ENCODE data around the gene FRMD3. TPM values are rescaled to one million over a fixed set of nuclear protein-coding genes. Genes with fewer than 3 reads are reported as not detected.

FRMD3 gene
- total RNA-seq, 1 donor from 2014 or later, result 1.9 TPM

DNA sequence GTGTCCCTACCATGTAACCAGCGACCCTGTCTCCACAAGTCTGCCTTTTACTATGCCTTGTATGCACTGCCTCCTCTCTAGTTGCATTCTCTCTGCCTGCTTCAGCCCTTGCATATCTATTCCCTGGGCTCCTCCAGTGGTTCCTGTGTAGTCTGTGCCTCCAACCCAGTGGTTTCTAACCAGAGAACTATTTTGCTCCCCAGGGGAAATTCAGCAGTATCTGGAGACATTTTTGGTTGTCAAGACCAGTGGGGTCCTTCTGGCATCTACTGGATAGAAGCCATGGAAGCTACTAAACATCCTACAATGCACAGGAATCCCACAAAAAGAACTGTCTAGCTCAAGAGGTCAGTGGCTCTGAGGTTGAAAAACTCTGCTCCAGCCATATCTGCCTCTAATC lies 251.2 kb downstream of the FRMD3 start:
- H2AFZ ChIP-seq (replicated peaks), result no peak overlapping the region
- DNase-seq (ENCODE audit: low spot score), result no peak
- H3K27ac ChIP-seq, result no peak overlapping the region
- H3K79me2 ChIP-seq (ENCODE audit: low read depth), result no peaks in the 10 kb centered on the region
- no peaks in the 10 kb centered on the region for H3K9me3 ChIP-seq (ENCODE audit: low read depth)
- H3K27ac Mint-ChIP-seq, result no peak overlapping the region
- H3K9ac ChIP-seq, result no peak overlapping the region
- no peaks in the 10 kb centered on the region for H3K36me3 ChIP-seq
- H3F3A ChIP-seq (ENCODE audit: low read depth), result no peaks in the 10 kb centered on the region
- H3K27me3 ChIP-seq, result no peaks in the 10 kb centered on the region
- H3K4me3 Mint-ChIP-seq, result no peak overlapping the region
- no peak overlapping the region for H3K4me3 ChIP-seq
- no peaks in the 10 kb centered on the region for H3K36me3 Mint-ChIP-seq
- TF ChIP-seq EZH2 (IDR thresholded peaks at IDR 0.05) (no peak), CTCF (IDR thresholded peaks at IDR 0.05) (no peak), EZH2phosphoT487 (IDR thresholded peaks at IDR 0.05) (no peak)
- H3K4me1 ChIP-seq, result no peaks in the 10 kb centered on the region
- H4K20me1 ChIP-seq (ENCODE audit: low read depth), result no peaks in the 10 kb centered on the region
- no peak overlapping the region for H3K4me2 ChIP-seq
- H3K9me3 Mint-ChIP-seq, result no peaks in the 10 kb centered on the region
- H3K27me3 Mint-ChIP-seq (ENCODE audit: insufficient read depth, low read depth), result no peaks in the 10 kb centered on the region
- H3K4me1 Mint-ChIP-seq, result peaks cover 5% of the 10 kb centered on the region

DNA sequence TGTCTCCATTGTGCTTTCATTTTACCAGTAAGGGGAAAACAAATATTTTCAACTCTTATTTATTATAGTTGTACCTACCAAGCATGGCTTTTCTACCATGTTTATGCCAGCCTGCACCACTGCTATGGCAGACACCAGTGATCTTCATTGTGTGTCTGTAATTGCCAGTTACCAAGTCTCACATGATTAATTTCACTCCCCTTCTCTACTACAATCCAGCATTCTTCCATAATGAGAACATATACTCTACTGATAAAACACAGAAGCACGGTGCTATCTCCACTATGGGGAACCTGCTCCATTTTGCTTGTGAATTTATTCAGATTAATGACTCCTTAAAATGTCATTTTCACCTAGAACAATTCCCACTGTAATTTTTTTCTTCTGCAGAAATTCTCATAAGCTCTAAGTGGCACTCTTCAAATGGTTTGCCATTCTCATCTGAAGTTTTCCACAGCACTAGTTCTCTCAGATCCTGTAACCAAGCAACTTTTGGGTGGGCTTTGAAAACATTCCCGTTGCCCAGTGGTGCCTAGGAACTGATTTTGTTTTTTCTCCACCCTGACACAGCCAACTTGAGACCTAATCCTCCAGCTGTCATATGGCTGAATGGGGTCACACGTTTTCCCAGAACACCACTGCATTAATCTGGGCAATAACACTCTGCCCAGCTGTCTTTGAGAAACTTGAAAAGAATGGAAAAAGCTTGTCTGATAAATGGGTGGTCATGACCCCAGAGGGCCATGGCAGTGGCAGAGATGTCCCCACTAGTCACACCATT lies 252.6 kb downstream of the FRMD3 start:
- H3K36me3 ChIP-seq, result no peaks in the 10 kb centered on the region
- H3K9me3 ChIP-seq (ENCODE audit: low read depth), result no peaks in the 10 kb centered on the region
- DNase-seq (ENCODE audit: low spot score), result no peak
- H3K4me2 ChIP-seq, result no peak overlapping the region
- H3K27me3 Mint-ChIP-seq (ENCODE audit: insufficient read depth, low read depth), result no peaks in the 10 kb centered on the region
- H3K36me3 Mint-ChIP-seq, result no peaks in the 10 kb centered on the region
- H3K4me3 Mint-ChIP-seq, result no peak overlapping the region
- H3K4me3 ChIP-seq, result no peak overlapping the region
- H3K27me3 ChIP-seq, result no peaks in the 10 kb centered on the region
- H3K27ac Mint-ChIP-seq, result no peak overlapping the region
- H3K27ac ChIP-seq, result no peak overlapping the region
- no peaks in the 10 kb centered on the region for H3K9me3 Mint-ChIP-seq
- H3K9ac ChIP-seq, result no peak overlapping the region
- no peak overlapping the region for H2AFZ ChIP-seq (replicated peaks)
- H4K20me1 ChIP-seq (ENCODE audit: low read depth), result no peaks in the 10 kb centered on the region
- no peak for TF ChIP-seq EZH2 (IDR thresholded peaks at IDR 0.05)
- no peak for TF ChIP-seq CTCF (IDR thresholded peaks at IDR 0.05)
- TF ChIP-seq EZH2phosphoT487 (IDR thresholded peaks at IDR 0.05), result no peak
- H3K4me1 ChIP-seq, result no peaks in the 10 kb centered on the region
- peaks cover 8% of the 10 kb centered on the region for H3K4me1 Mint-ChIP-seq
- no peaks in the 10 kb centered on the region for H3F3A ChIP-seq (ENCODE audit: low read depth)
- H3K79me2 ChIP-seq (ENCODE audit: low read depth), result no peaks in the 10 kb centered on the region

DNA sequence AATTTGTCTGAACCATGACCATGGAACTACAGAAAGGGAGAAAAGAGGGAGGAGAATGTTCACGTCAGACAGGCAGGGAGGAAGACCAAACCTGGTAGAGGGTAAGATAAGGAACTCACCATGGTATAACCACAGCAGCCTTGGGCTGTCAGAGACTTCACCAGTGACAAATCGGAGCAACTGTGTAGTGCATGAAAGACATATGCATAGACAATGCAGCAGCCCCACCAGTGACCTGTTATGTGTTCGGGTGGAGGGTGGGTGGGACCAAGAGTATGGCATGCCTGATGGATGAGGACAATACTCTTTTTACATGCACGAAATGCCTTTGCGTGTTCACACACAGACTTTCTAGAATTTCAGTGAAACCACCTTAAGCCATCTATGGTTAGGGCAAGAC lies 253.5 kb downstream of the FRMD3 start:
- Mint-ChIP-seq H3K27ac (no peak overlapping the region), H3K4me3 (no peak overlapping the region), H3K27me3 (ENCODE audit: insufficient read depth, low read depth) (no peaks in the 10 kb centered on the region), H3K4me1 (peaks cover 8% of the 10 kb centered on the region), H3K36me3 (no peaks in the 10 kb centered on the region), H3K9me3 (no peaks in the 10 kb centered on the region)
- no peak overlapping the region for H3K9ac ChIP-seq
- no peak overlapping the region for H2AFZ ChIP-seq (replicated peaks)
- no peaks in the 10 kb centered on the region for H3K36me3 ChIP-seq
- DNase-seq (ENCODE audit: low spot score), result no peak
- TF ChIP-seq EZH2phosphoT487 (IDR thresholded peaks at IDR 0.05), result no peak
- TF ChIP-seq EZH2 (IDR thresholded peaks at IDR 0.05), result no peak
- TF ChIP-seq CTCF (IDR thresholded peaks at IDR 0.05), result no peak
- H3K79me2 ChIP-seq (ENCODE audit: low read depth), result no peaks in the 10 kb centered on the region
- H3K27ac ChIP-seq, result no peak overlapping the region
- H3K27me3 ChIP-seq, result no peaks in the 10 kb centered on the region
- H3K4me2 ChIP-seq, result no peak overlapping the region
- no peaks in the 10 kb centered on the region for H3F3A ChIP-seq (ENCODE audit: low read depth)
- H3K4me3 ChIP-seq, result no peak overlapping the region
- no peaks in the 10 kb centered on the region for H3K4me1 ChIP-seq
- no peaks in the 10 kb centered on the region for H3K9me3 ChIP-seq (ENCODE audit: low read depth)
- no peaks in the 10 kb centered on the region for H4K20me1 ChIP-seq (ENCODE audit: low read depth)
